Measurements from ENCODE around the gene RHBDF1. TPM values are rescaled to one million over a fixed set of nuclear protein-coding genes. Genes with fewer than 3 reads are reported as not detected.

The RHBDF1 gene
- total and polyA plus RNA-seq, 9 of the 15 experiments (the other 6 are each of a cell fraction or from before 2014, with no cell fraction given) = 1.0 to 8.2 (median 4.2) TPM

DNA sequence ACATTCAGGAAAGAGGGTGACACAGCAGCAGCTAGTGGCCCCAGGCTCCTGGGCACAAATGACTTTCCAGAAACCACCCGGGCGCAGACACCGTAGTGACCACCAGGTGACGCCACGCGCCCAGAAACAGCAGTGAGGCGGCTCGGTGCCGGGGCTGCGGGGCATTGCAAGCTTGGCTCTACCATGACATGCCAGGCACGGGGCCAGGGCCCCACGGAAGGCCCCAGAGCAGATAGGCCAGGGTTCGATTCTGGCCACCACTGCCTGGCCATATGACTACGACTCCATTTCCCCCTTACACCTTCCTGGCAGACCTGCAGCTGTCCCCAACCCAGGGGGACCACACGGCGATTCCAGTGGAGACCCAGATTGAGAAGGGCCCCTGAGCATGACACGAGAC lies 6.7 kb downstream of the RHBDF1 start (continued):
- TF ChIP-seq, protein P1, sequence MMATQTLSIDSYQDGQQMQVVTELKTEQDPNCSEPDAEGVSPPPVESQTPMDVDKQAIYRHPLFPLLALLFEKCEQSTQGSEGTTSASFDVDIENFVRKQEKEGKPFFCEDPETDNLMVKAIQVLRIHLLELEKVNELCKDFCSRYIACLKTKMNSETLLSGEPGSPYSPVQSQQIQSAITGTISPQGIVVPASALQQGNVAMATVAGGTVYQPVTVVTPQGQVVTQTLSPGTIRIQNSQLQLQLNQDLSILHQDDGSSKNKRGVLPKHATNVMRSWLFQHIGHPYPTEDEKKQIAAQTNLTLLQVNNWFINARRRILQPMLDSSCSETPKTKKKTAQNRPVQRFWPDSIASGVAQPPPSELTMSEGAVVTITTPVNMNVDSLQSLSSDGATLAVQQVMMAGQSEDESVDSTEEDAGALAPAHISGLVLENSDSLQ (IDR thresholded peaks at IDR 0.05) = no peak
- TF ChIP-seq PTBP1 (IDR thresholded peaks at IDR 0.05; ENCODE audit: low read depth, low read length) (no peak), ETV6 (IDR thresholded peaks at IDR 0.05; ENCODE audit: borderline replicate concordance in 1 of 2, low read depth in 2 of 2, low read length in 1 of 2) (no peak), ETV6 (CRISPR knock-in tag; IDR thresholded peaks at IDR 0.05; ENCODE audit: borderline replicate concordance) (no peak), KLF13 (tag; IDR thresholded peaks at IDR 0.05; ENCODE audit: borderline replicate concordance, low read depth) (no peak), PHB2 (IDR thresholded peaks at IDR 0.05; ENCODE audit: low read depth) (no peak), PCBP2 (IDR thresholded peaks at IDR 0.05; ENCODE audit: low read depth, low read length, poor library complexity, severe bottlenecking) (no peak)
- TF ChIP-seq, protein P2, sequence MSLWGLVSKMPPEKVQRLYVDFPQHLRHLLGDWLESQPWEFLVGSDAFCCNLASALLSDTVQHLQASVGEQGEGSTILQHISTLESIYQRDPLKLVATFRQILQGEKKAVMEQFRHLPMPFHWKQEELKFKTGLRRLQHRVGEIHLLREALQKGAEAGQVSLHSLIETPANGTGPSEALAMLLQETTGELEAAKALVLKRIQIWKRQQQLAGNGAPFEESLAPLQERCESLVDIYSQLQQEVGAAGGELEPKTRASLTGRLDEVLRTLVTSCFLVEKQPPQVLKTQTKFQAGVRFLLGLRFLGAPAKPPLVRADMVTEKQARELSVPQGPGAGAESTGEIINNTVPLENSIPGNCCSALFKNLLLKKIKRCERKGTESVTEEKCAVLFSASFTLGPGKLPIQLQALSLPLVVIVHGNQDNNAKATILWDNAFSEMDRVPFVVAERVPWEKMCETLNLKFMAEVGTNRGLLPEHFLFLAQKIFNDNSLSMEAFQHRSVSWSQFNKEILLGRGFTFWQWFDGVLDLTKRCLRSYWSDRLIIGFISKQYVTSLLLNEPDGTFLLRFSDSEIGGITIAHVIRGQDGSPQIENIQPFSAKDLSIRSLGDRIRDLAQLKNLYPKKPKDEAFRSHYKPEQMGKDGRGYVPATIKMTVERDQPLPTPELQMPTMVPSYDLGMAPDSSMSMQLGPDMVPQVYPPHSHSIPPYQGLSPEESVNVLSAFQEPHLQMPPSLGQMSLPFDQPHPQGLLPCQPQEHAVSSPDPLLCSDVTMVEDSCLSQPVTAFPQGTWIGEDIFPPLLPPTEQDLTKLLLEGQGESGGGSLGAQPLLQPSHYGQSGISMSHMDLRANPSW (CRISPR knock-in tag; IDR thresholded peaks at IDR 0.05) = no peak
